Activated naive CD4-positive, alpha-beta T cell treated with anti-CD3 and anti-CD28 coated beads, Interleukin-2, amount 50 U/mL, for 72 hours (primary cell): ENCODE data around the gene RUNX1. TPM values are rescaled to one million over a fixed set of nuclear protein-coding genes. Genes with fewer than 3 reads are reported as not detected.
A peak's percentile ranks its signal among the peaks of the same experiment; 100 is the strongest.

Source experiments
- ATAC-seq, 2 donors: fragments of 150-1000 bp; cut with Tn5 transposase; 2 replicates each; pipeline ENCODE4 v1.10.0; 2021; ENCODE audit warnings: mild to moderate bottlenecking in 2 of 2, moderate library complexity in 2 of 2
- DNase-seq, 2 donors: peaks; one replicate each; pipeline ENCODE4 v3.0.0; 2021 to 2022; ENCODE audit warnings: low spot score in 2 of 2
- H3K27ac Mint-ChIP-seq, 2 donors: one replicate each; pipeline ENCODE4 v1.8.0; 2022; ENCODE audit warnings: mild to moderate bottlenecking in 2 of 2, mixed read lengths in 2 of 2
- H3K36me3 Mint-ChIP-seq, 2 donors: one replicate each; pipeline ENCODE4 v1.8.0; 2022; ENCODE audit warnings: mixed read lengths in 2 of 2
- H3K9me3 Mint-ChIP-seq, 2 donors: one replicate each; pipeline ENCODE4 v1.8.0; 2022; ENCODE audit warnings: mixed read lengths in 2 of 2
- total RNA-seq, 2 donors: library from RNA; stranded (reverse); gene quantifications; one replicate each; pipeline ENCODE4 v1.2.3, GENCODE V29; 2022

Gene RUNX1
- total RNA-seq, 2 donors from 2014 or later, result 44.9 to 80.4 TPM

GRCh38 chr21:34820051-34820450 is 229.1 kb downstream of the RUNX1 start:
- Mint-ChIP-seq H3K36me3 (peaks cover 29 to 44% of the 10 kb centered on the region in 2 donors), H3K9me3 (no peaks in the 10 kb centered on the region), H3K27ac (peak overlapping the region; percentile 26 to 58)
- no peak for ATAC-seq
- DNase-seq, result no peak

DNA sequence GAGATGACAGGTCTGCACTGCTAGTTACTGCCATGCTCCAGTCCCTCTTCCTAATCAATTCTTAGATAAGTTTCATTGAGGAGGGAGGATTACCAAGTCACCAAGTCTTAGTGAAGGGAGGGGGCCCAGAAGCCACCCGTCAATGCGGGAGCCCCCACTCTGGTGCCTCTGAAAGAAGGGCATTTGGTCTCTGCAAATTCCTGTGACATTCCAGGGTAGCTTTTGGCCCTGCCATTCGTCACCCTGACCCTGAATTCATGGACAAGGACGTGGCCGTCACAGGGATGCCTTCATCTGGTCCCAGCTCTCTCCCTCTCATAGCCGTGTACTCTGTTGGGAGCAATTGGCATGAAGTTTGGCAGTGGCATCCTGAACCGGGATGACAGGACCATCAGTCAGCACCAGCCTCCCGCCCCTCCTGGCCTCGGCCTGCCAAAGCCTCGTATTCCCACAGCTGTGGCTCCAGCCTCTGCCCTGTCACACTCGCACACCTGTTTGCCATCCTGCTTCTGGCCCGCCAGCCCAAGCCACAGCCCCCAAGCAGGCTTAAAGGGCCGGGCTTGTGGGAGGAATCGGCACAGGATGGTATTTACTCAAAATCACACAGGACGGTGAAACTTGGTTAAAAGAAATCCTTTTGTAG is 229.6 kb downstream of the RUNX1 start:
- peak overlapping the region; percentile 48 to 74 for H3K27ac Mint-ChIP-seq
- no peak for ATAC-seq
- no peaks in the 10 kb centered on the region for H3K9me3 Mint-ChIP-seq
- DNase-seq, result no peak
- peaks cover 35 to 46% of the 10 kb centered on the region in 2 donors for H3K36me3 Mint-ChIP-seq

- H3K27ac Mint-ChIP-seq, result peak overlapping the region; percentile 50 to 74
- DNase-seq (no peak), ATAC-seq (no peak)
- peaks cover 35 to 44% of the 10 kb centered on the region in 2 donors for H3K36me3 Mint-ChIP-seq
- H3K9me3 Mint-ChIP-seq, result no peaks in the 10 kb centered on the region
Observed at GRCh38 chr21:34818662-34819158, 230.4 kb downstream of the RUNX1 start.

DNA sequence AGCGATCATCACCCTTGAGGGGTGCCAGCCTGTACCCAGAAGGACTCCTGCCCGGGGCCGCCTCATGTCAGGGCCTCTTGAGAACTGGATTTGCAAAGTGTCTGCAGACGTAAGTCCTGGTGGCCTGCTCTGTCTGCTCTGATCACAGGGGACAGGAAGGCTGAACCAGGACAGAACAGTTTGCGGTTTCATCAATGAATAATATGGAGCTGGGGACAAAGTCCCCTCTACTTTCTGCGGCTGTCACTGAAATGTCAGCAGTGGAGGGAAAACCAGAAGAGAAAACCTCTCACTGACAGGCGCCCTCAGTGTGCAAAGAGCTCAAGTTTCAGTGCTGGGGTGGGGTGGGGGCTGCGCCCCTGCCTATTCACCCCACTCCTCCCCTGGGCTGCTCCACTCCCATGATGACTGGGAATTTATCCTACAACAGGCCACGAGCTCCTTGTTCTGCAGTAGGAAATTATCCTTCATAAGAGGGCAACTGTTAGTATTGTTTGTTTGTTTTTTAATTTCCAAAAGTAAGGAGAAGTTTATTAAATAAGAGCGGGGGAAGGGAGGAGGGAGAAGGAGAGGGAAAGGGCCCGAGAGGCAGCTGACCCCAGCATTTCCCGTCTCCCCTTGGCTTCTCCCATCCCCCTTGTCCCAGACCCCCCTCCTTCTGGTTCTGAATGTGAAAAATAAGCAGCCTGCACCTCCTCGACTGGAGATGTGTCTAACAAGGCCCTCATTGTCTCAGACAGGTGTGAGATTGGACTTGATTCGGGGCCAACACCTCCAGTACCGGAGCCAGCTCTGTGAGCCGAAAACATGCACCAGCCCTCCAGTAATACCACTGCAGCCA is 231.1 kb downstream of the RUNX1 start:
- Mint-ChIP-seq H3K27ac (peak overlapping the region; percentile 50 to 74), H3K36me3 (peaks cover 35 to 44% of the 10 kb centered on the region in 2 donors), H3K9me3 (no peaks in the 10 kb centered on the region)
- no peak for ATAC-seq
- no peak for DNase-seq

GRCh38 chr21:34815831-34816705 is 233.0 kb downstream of the RUNX1 start:
- no peaks in the 10 kb centered on the region for H3K9me3 Mint-ChIP-seq
- DNase-seq, result no peak
- no peak for ATAC-seq
- peak overlapping the region; percentile 38 to 72 for H3K27ac Mint-ChIP-seq
- H3K36me3 Mint-ChIP-seq, result peaks cover 37 to 50% of the 10 kb centered on the region in 2 donors

- Mint-ChIP-seq H3K9me3 (no peaks in the 10 kb centered on the region), H3K36me3 (peaks cover 37 to 47% of the 10 kb centered on the region in 2 donors), H3K27ac (no peak overlapping the region)
- DNase-seq, result no peak
- no peak for ATAC-seq
Observed at GRCh38 chr21:34814529-34814951, 234.6 kb downstream of the RUNX1 start.

DNA sequence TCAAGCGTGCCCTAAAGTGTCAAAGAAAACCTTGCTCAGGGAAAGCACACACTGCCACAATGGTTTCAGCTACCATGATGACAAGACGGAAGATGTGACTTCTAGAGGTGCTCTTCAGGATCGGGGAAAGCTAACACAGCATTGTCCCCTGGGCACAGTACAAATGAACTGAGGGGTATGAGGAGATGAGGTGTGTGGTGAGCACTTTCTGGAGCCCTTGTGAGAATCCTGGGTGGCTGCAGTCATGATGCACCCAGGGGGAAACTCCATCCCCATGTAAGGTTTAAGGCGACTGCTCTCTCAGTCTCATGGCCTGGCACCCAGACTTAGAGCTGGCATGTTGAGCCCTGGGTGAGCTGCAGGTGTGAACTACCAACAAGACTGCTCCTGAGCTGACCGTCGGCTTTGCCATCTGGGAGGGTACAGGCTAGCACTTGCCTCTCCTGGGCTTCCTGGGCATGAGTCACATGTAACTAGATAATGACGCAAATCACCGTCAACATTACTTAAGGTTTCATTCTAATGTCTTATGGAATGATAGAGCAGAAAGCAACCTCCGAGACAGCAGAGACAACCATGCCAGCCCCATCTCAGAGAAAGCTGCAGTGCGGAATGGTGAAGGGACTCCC is 235.7 kb downstream of the RUNX1 start:
- Mint-ChIP-seq H3K27ac (no peak overlapping the region), H3K9me3 (no peaks in the 10 kb centered on the region), H3K36me3 (peaks cover 30 to 47% of the 10 kb centered on the region in 2 donors)
- ATAC-seq (no peak), DNase-seq (no peak)

- DNase-seq (no peak), ATAC-seq (no peak)
- Mint-ChIP-seq H3K36me3 (peaks cover 30 to 47% of the 10 kb centered on the region in 2 donors), H3K9me3 (no peaks in the 10 kb centered on the region), H3K27ac (no peak overlapping the region)
Observed at GRCh38 chr21:34812504-34813265, 236.4 kb downstream of the RUNX1 start.

- no peak for DNase-seq
- Mint-ChIP-seq H3K27ac (peak overlapping the region; percentile 1 to 76), H3K9me3 (peaks cover 0 to 6% of the 10 kb centered on the region in 2 donors), H3K36me3 (peaks cover 22 to 58% of the 10 kb centered on the region in 2 donors)
- ATAC-seq, result no peak
Observed at GRCh38 chr21:34811368-34811767, 237.7 kb downstream of the RUNX1 start.

DNA sequence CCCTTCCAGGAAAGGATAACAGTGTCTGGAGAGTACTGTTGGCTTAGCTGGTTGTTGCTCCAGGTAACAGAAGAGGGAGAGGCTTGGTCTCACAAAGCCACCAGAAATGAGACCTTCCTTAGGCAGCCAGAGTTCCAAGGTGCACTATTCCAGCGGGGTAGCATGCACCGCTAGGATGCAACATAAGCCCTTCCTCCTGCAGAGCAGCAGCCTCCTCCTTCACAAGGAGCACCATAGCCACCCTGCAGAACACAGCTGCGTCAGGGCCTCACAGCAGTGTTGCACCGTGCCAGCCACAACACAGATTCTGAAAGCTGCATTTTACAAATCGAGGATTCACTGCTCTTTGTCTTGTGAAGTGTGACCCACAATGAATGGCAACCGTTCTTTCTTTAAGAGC is 238.3 kb downstream of the RUNX1 start:
- ATAC-seq (no peak), DNase-seq (no peak)
- peaks cover 0 to 8% of the 10 kb centered on the region in 2 donors for H3K9me3 Mint-ChIP-seq
- H3K27ac Mint-ChIP-seq, result no peak overlapping the region
- peaks cover 18 to 59% of the 10 kb centered on the region in 2 donors for H3K36me3 Mint-ChIP-seq

GRCh38 chr21:34809822-34810221 is 239.3 kb downstream of the RUNX1 start:
- no peak for DNase-seq
- Mint-ChIP-seq H3K9me3 (peaks cover 0 to 16% of the 10 kb centered on the region in 2 donors), H3K27ac (peak overlapping the region in 1 of 2 donors; percentile 93), H3K36me3 (peaks cover 18 to 59% of the 10 kb centered on the region in 2 donors)
- ATAC-seq, result no peak

- Mint-ChIP-seq H3K27ac (peak overlapping the region; percentile 93 to 95), H3K36me3 (peaks cover 24 to 61% of the 10 kb centered on the region in 2 donors), H3K9me3 (peaks cover 0 to 22% of the 10 kb centered on the region in 2 donors)
- ATAC-seq (no peak), DNase-seq (no peak)
Observed at GRCh38 chr21:34808569-34809204, 240.4 kb downstream of the RUNX1 start.

DNA sequence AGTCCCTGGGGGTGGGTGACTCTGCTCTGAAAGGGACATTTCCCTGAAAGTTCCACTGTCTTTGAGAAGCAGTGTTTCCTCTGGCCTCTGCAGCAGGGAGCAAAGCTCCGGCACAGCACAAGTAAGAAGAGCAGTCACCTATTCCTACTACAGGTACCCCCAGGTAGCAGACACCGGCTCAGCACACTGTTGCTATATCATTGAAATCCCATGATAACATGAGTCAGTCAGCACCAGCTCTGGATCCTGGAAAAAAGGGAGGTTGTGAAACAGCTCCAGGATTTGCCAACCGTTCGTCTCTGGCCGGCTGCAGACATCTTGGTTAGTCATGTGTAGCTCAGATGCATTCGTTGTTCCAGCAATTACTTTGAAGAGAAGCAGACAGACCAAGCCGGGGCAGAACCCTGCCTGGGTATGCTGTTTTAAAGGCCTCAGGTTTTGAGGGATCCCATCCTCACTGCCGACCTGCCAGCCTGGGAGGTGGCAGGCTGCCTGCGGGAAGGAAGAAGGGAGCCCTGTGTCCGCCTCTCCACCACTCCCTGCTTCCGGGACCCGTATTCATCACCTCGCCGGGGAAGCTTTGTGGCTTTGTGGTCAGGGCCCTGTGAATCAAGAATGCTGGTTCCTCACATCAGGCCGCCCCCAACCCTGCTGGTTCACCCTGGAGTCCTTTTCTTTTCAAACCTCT is 241.1 kb downstream of the RUNX1 start:
- peak; percentile 59 to 64 for ATAC-seq
- H3K36me3 Mint-ChIP-seq, result peaks cover 25 to 55% of the 10 kb centered on the region in 2 donors
- H3K9me3 Mint-ChIP-seq, result peaks cover 0 to 22% of the 10 kb centered on the region in 2 donors

GRCh38 chr21:34807146-34807880 is 241.8 kb downstream of the RUNX1 start:
- DNase-seq (peak; percentile 62 to 89), ATAC-seq (peak; percentile 90 to 93)
- Mint-ChIP-seq H3K27ac (peak overlapping the region; percentile 93 to 95), H3K9me3 (peaks cover 0 to 22% of the 10 kb centered on the region in 2 donors), H3K36me3 (peaks cover 25 to 51% of the 10 kb centered on the region in 2 donors)

More for the DNA sequence above, 241.1 kb downstream of the RUNX1 start:
- peak; percentile 63 to 87 for DNase-seq
- H3K27ac Mint-ChIP-seq, result peak overlapping the region; percentile 93 to 95
